ENCODE measurements around the gene NTRK3. TPM values are rescaled to one million over a fixed set of nuclear protein-coding genes. Genes with fewer than 3 reads are reported as not detected.

The NTRK3 gene
- total and polyA plus RNA-seq, 2 of the 8 experiments (the other 6 are each of a cell fraction or from before 2014, with no cell fraction given) = 4.5 to 6.8 TPM

GRCh38 chr15:88275804-88276203 lies 19.3 kb upstream of the NTRK3 start:
- TF ChIP-seq EZH2 (IDR thresholded peaks at IDR 0.05; ENCODE audit: low read depth, low read length, severe bottlenecking) (no peak), KDM4A (IDR thresholded peaks at IDR 0.05; ENCODE audit: low read depth, low read length, severe bottlenecking) (no peak), TCF12 (IDR thresholded peaks at IDR 0.05; ENCODE audit: low read depth, low read length) (no peak), SIRT6 (IDR thresholded peaks at IDR 0.05; ENCODE audit: low read length) (no peak), POU5F1 (IDR thresholded peaks at IDR 0.05; ENCODE audit: low read depth, low read length) (no peak), ATF3 (IDR thresholded peaks at IDR 0.05; ENCODE audit: insufficient read depth, low read depth, low read length) (no peak), RAD21 (IDR thresholded peaks at IDR 0.05 in 1 of 2, conservative IDR thresholded peaks at IDR 0.05 in 1 of 2; ENCODE audit: low read depth in 2 of 2, low read length in 2 of 2) (no peak), SP2 (IDR thresholded peaks at IDR 0.05; ENCODE audit: low read length) (no peak), MAFK (IDR thresholded peaks at IDR 0.05; ENCODE audit: low read depth, low read length) (no peak), EGR1 (IDR thresholded peaks at IDR 0.05; ENCODE audit: borderline replicate concordance, low read depth, low read length) (no peak)
- Histone ChIP-seq H3K18ac (ENCODE audit: extremely low read depth, low read length) (no peak overlapping the region), H4K91ac (replicated peaks; ENCODE audit: insufficient read length, low read length) (no peak overlapping the region), H3K23me2 (ENCODE audit: low read depth, low read length) (no peaks in the 10 kb centered on the region), H2BK120ac (replicated peaks; ENCODE audit: low read depth, low read length) (no peak overlapping the region), H2BK5ac (ENCODE audit: low read depth, low read length) (no peak overlapping the region), H2BK15ac (ENCODE audit: low read length) (no peak overlapping the region), H3K4ac (replicated peaks; ENCODE audit: insufficient read length, low read depth, low read length) (no peak overlapping the region), H2AK5ac (ENCODE audit: low read depth, low read length) (no peak overlapping the region), H3K23ac (ENCODE audit: insufficient read length) (no peak overlapping the region), H4K8ac (ENCODE audit: extremely low read depth, insufficient read depth, low read length) (no peak overlapping the region; the same call in 1 of the 2 replicates), H2BK20ac (ENCODE audit: low read length) (no peak overlapping the region), H3K56ac (replicated peaks; ENCODE audit: insufficient read length, low read depth, low read length) (no peak overlapping the region), H3K4me1 (replicated peaks in 1 of 4; ENCODE audit: control insufficient read depth in 3 of 4, insufficient read depth in 4 of 4, low read length in 3 of 4) (no peaks in the 10 kb centered on the region), H2BK12ac (ENCODE audit: low read depth, low read length) (no peak overlapping the region), H4K5ac (ENCODE audit: insufficient read length, low read depth, low read length) (no peak overlapping the region), H2AFZ (ENCODE audit: low read length) (no peak overlapping the region), H4K20me1 (replicated peaks in 1 of 2; ENCODE audit: control insufficient read depth in 1 of 2, insufficient read depth in 2 of 2, low read length in 2 of 2) (no peaks in the 10 kb centered on the region), H3K9me3 (ENCODE audit: insufficient read depth in 2 of 2, low read depth in 1 of 2, low read length in 1 of 2) (no peaks in the 10 kb centered on the region), H3K27ac (ENCODE audit: low read depth, low read length) (no peak overlapping the region), H3K36me3 (ENCODE audit: control insufficient read depth in 2 of 4, insufficient read depth in 4 of 4, low read length in 3 of 4) (no peaks in the 10 kb centered on the region), H3K4me2 (ENCODE audit: insufficient read depth in 1 of 2, low read depth in 2 of 2, low read length in 2 of 2) (no peak overlapping the region), H3K14ac (ENCODE audit: insufficient read length) (no peak overlapping the region), H3K9ac (replicated peaks in 1 of 4; ENCODE audit: extremely low read depth in 1 of 4, low read depth in 3 of 4, low read length in 3 of 4) (no peak overlapping the region), H3K79me1 (ENCODE audit: low read depth, low read length) (no peaks in the 10 kb centered on the region), H3K79me2 (ENCODE audit: control insufficient read depth in 1 of 2, insufficient read depth in 2 of 2, low read length in 2 of 2) (no peaks in the 10 kb centered on the region), H3K27me3 (replicated peaks in 1 of 4; ENCODE audit: control insufficient read depth in 3 of 4, extremely low read depth in 1 of 4, insufficient read depth in 3 of 4, low read length in 3 of 4) (peaks cover 0 to 6% (median under 1%) of the 10 kb centered on the region in 4 experiments; a peak in 1 of 7 replicates), H3K4me3 (ENCODE audit: extremely low read depth in 1 of 4, insufficient read depth in 2 of 4, low read depth in 3 of 4, low read length in 4 of 4) (no peak overlapping the region)
- WGBS, 2 experiments (ENCODE audit: extremely low coverage in 1 of 2, insufficient coverage in 1 of 2, insufficient read length in 1 of 2, insufficient replicate concordance in 2 of 2, low coverage in 1 of 2, low lambda C conversion rate in 2 of 2, missing lambda C conversion rate in 1 of 2) = 88% methylated on average over 10 of the region's 10 CpGs; no CpG with 5 or more reads in 1 of the 2 experiments
- ChIA-PET CTCF (ENCODE audit: partially characterized antibody) (interaction anchor here (0.8 to 7.0 kb wide), 23 partner anchors 7 to 179 kb away, joined by 3 to 144 read pairs (median 8); partner anchors contain the start of gene NTRK3), POLR2A (ENCODE audit: partially characterized antibody) (no interaction called here)
- DNase-seq (ENCODE audit: low read depth in 1 of 2, low spot score in 2 of 2) (no peak), FAIRE-seq (no peak)
